RWPE2 (cell line): Measurements from ENCODE around the gene ABL1.

Source experiments
- ATAC-seq: fragments of 200-7000 bp; cut with Tn5 transposase; 3 replicates; pipeline ENCODE4 v1.9.1; 2021; ENCODE audit warnings: low read depth
- DNase-seq: peaks from one replicate; pipeline ENCODE4 v3.0.0-alpha.2; 2020; ENCODE audit warnings: low spot score
- H3K27ac ChIP-seq: fragments of 450-650 bp; 2 replicates; pipeline ENCODE4 v1.5.1; 2017; ENCODE audit warnings: mild to moderate bottlenecking; ENCODE audit not compliant: poor library complexity, severe bottlenecking
- H3K27me3 ChIP-seq: fragments of 250-450 bp; sonication (Bioruptor Pico); 2 replicates; pipeline ENCODE4 v1.5.1; 2021; ENCODE audit warnings: mild to moderate bottlenecking, moderate library complexity; ENCODE audit not compliant: insufficient read depth, poor library complexity, severe bottlenecking
- H3K36me3 ChIP-seq: fragments of 250-450 bp; sonication (Bioruptor Pico); 2 replicates; pipeline ENCODE4 v1.5.1; 2020; ENCODE audit warnings: low read depth, mild to moderate bottlenecking, moderate library complexity
- H3K4me1 ChIP-seq: fragments of 250-450 bp; sonication (Bioruptor Pico); 2 replicates; pipeline ENCODE4 v1.5.1; 2021; ENCODE audit warnings: mild to moderate bottlenecking, moderate library complexity; ENCODE audit not compliant: insufficient read depth, poor library complexity, severe bottlenecking
- H3K4me3 ChIP-seq: fragments of 250-450 bp; sonication (Bioruptor Pico); 2 replicates; pipeline ENCODE4 v1.5.1; 2021; ENCODE audit warnings: mild to moderate bottlenecking, moderate library complexity; ENCODE audit not compliant: severe bottlenecking
- H3K9me3 ChIP-seq: fragments of 250-450 bp; sonication (Bioruptor Pico); 2 replicates; pipeline ENCODE4 v1.5.1; 2021; ENCODE audit warnings: mild to moderate bottlenecking, moderate library complexity; ENCODE audit not compliant: severe bottlenecking
- CTCF ChIP-seq: fragments of 450-650 bp; IDR thresholded peaks from one replicate; pipeline ENCODE4 v1.5.1; 2017; ENCODE audit warnings: mild to moderate bottlenecking, moderate library complexity; ENCODE audit not compliant: poor library complexity, severe bottlenecking

Gene ABL1

GRCh38 chr9:130921989-130922892 lies 87.2 kb downstream of the ABL1 start:
- H3K36me3 ChIP-seq, result no peaks in the 10 kb centered on the region
- H3K27me3 ChIP-seq, result no peaks in the 10 kb centered on the region
- H3K27ac ChIP-seq, result no peak overlapping the region

GRCh38 chr9:130922893-130923610 lies 88.0 kb downstream of the ABL1 start:
- H3K4me1 ChIP-seq, result peaks cover 8% of the 10 kb centered on the region
- H3K27me3 ChIP-seq, result no peaks in the 10 kb centered on the region
- no peak overlapping the region for H3K4me3 ChIP-seq
- no peak for DNase-seq
- H3K27ac ChIP-seq, result no peak overlapping the region
- H3K36me3 ChIP-seq, result no peaks in the 10 kb centered on the region
- ATAC-seq, result no peak
- H3K9me3 ChIP-seq, result no peaks in the 10 kb centered on the region
- no peak for TF ChIP-seq CTCF

More at GRCh38 chr9:130921989-130922892, 87.2 kb downstream of the ABL1 start:
- H3K4me3 ChIP-seq, result no peak overlapping the region
- TF ChIP-seq CTCF, result no peak
- ATAC-seq (no peak), DNase-seq (no peak)
- no peaks in the 10 kb centered on the region for H3K9me3 ChIP-seq
- H3K4me1 ChIP-seq, result peaks cover 1% of the 10 kb centered on the region

GRCh38 chr9:130923611-130924447 lies 88.8 kb downstream of the ABL1 start:
- no peaks in the 10 kb centered on the region for H3K9me3 ChIP-seq
- peaks cover 15% of the 10 kb centered on the region for H3K4me1 ChIP-seq
- DNase-seq (no peak), ATAC-seq (no peak)
- no peak overlapping the region for H3K4me3 ChIP-seq
- no peaks in the 10 kb centered on the region for H3K27me3 ChIP-seq
- H3K27ac ChIP-seq, result no peak overlapping the region
- TF ChIP-seq CTCF, result no peak
- no peaks in the 10 kb centered on the region for H3K36me3 ChIP-seq

- no peak for ATAC-seq
- H3K27ac ChIP-seq, result no peak overlapping the region
- no peaks in the 10 kb centered on the region for H3K27me3 ChIP-seq
- peaks cover 20% of the 10 kb centered on the region for H3K4me1 ChIP-seq
- no peak overlapping the region for H3K4me3 ChIP-seq
- DNase-seq, result no peak
- no peak for TF ChIP-seq CTCF
- no peaks in the 10 kb centered on the region for H3K36me3 ChIP-seq
- no peaks in the 10 kb centered on the region for H3K9me3 ChIP-seq
Measured at GRCh38 chr9:130924448-130924788, 89.4 kb downstream of the ABL1 start.
